NOMO-1 treated with DMSO at 0.1 percent for 48 hours (cell line): ENCODE measurements around the gene MRM2.
A peak's percentile ranks its signal among the peaks of the same experiment; 100 is the strongest.

Experiments used
- DNase-seq: peaks from one replicate; lab custom pipeline; 2025; ENCODE audit not compliant: unreplicated experiment; lab: John Stamatoyannopoulos, UW

MRM2 gene

GRCh38 chr7:2241580-2242540 lies at the start of gene MRM2, which contains the start of gene NUDT1:
TSS of gene MRM2 (minus strand) at chr7:2242205. CDS start at chr7:2242169, 36 bp downstream.
TSS of gene NUDT1 (plus strand) at chr7:2242226. CDS start at chr7:2244575, 2,349 bp downstream.
- DNase-seq = peak; percentile 59

GRCh38 chr7:2290877-2291276 lies 48.9 kb upstream of the MRM2 start:
- DNase-seq = no peak

GRCh38 chr7:2289621-2290020 lies 47.6 kb upstream of the MRM2 start:
- DNase-seq = no peak

GRCh38 chr7:2289111-2289586 lies 47.1 kb upstream of the MRM2 start:
- no peak for DNase-seq

GRCh38 chr7:2288503-2288902 lies 46.5 kb upstream of the MRM2 start:
- no peak for DNase-seq

GRCh38 chr7:2287745-2288144 lies 45.7 kb upstream of the MRM2 start:
- DNase-seq = no peak

GRCh38 chr7:2283074-2283473 lies 41.1 kb upstream of the MRM2 start:
- DNase-seq = no peak

GRCh38 chr7:2282185-2282751 lies 40.3 kb upstream of the MRM2 start:
- DNase-seq = no peak

- DNase-seq = no peak
These were observed 39.5 kb upstream of the MRM2 start for GRCh38 chr7:2281541-2281940.

GRCh38 chr7:2280424-2280823 lies 38.4 kb upstream of the MRM2 start:
- no peak for DNase-seq

GRCh38 chr7:2279896-2280295 lies 37.9 kb upstream of the MRM2 start:
- no peak for DNase-seq

- no peak for DNase-seq
These were observed 36.0 kb upstream of the MRM2 start for GRCh38 chr7:2278026-2278425.

- DNase-seq = no peak
These were observed 34.1 kb upstream of the MRM2 start for GRCh38 chr7:2276107-2276506.

- no peak for DNase-seq
These were observed 33.1 kb upstream of the MRM2 start for GRCh38 chr7:2275101-2275500.

GRCh38 chr7:2274666-2275065 lies 32.7 kb upstream of the MRM2 start:
- DNase-seq = no peak

- DNase-seq = no peak
These were observed 31.9 kb upstream of the MRM2 start for GRCh38 chr7:2273866-2274265.

GRCh38 chr7:2272031-2272430 lies 30.0 kb upstream of the MRM2 start:
- no peak for DNase-seq

GRCh38 chr7:2271273-2272026 lies 29.4 kb upstream of the MRM2 start:
- DNase-seq = no peak

GRCh38 chr7:2270495-2270894 lies 28.5 kb upstream of the MRM2 start:
- DNase-seq = no peak

- no peak for DNase-seq
These were observed 28.0 kb upstream of the MRM2 start for GRCh38 chr7:2269991-2270460.
